Loucy (cell line): ENCODE results near the gene COL25A1.
A peak's percentile ranks its signal among the peaks of the same experiment; 100 is the strongest.

Experiments
- H2AFZ ChIP-seq: fragments of 200-600 bp; sonication (generic); 2 replicates; pipeline ENCODE4 v1.6.0; 2016; ENCODE audit warnings: antibody characterized with exemption, mild to moderate bottlenecking, low read length, moderate library complexity
- H3F3A ChIP-seq: fragments of 200-600 bp; 2 replicates; pipeline ENCODE4 v1.6.0; 2016; ENCODE audit warnings: antibody characterized with exemption, low read depth, mild to moderate bottlenecking
- H3K27me3 ChIP-seq: fragments of 200-600 bp; sonication (generic); 2 replicates; pipeline ENCODE4 v1.6.1; 2014; ENCODE audit warnings: low read length, mild to moderate bottlenecking; ENCODE audit not compliant: insufficient read depth, poor library complexity, severe bottlenecking
- H3K36me3 ChIP-seq: fragments of 200-600 bp; sonication (generic); 2 replicates; pipeline ENCODE4 v1.6.1; 2016; ENCODE audit warnings: low read length; ENCODE audit not compliant: insufficient read depth
- H3K4me1 ChIP-seq: fragments of 200-600 bp; sonication (generic); 2 replicates; pipeline ENCODE4 v1.5.1; 2014; ENCODE audit warnings: low read length, mild to moderate bottlenecking; ENCODE audit not compliant: insufficient read depth, poor library complexity, severe bottlenecking
- H3K4me2 ChIP-seq: fragments of 200-600 bp; sonication (generic); 2 replicates; pipeline ENCODE4 v1.6.0; 2014; ENCODE audit warnings: antibody characterized with exemption, low read length, low read depth, mild to moderate bottlenecking; ENCODE audit not compliant: poor library complexity, severe bottlenecking
- H3K4me3 ChIP-seq: fragments of 200-600 bp; sonication (generic); 2 replicates; pipeline ENCODE4 v1.5.1; 2014; ENCODE audit warnings: low read length, mild to moderate bottlenecking, mixed read lengths; ENCODE audit not compliant: poor library complexity, severe bottlenecking
- H3K79me2 ChIP-seq: fragments of 200-600 bp; sonication (generic); 2 replicates; pipeline ENCODE4 v1.6.1; 2014; ENCODE audit warnings: low read length; ENCODE audit not compliant: insufficient read depth
- H3K9ac ChIP-seq: fragments of 200-600 bp; sonication (generic); 2 replicates; pipeline ENCODE4 v1.6.0; 2014; ENCODE audit warnings: mild to moderate bottlenecking, low read depth, low read length, moderate library complexity; ENCODE audit not compliant: poor library complexity, severe bottlenecking
- H3K9me2 ChIP-seq: fragments of 200-600 bp; sonication (generic); replicated peaks from 2 replicates; pipeline ENCODE4 v1.6.1; 2016; ENCODE audit warnings: low read depth, low read length, mixed read lengths
- H3K9me3 ChIP-seq: fragments of 200-600 bp; sonication (generic); 2 replicates; pipeline ENCODE4 v1.6.1; 2014; ENCODE audit warnings: mild to moderate bottlenecking, antibody characterized with exemption, low read length, low read depth; ENCODE audit not compliant: insufficient read depth
- H4K20me1 ChIP-seq: fragments of 200-600 bp; sonication (generic); 2 replicates; pipeline ENCODE4 v1.6.0; 2014; ENCODE audit warnings: antibody characterized with exemption, low read length, mild to moderate bottlenecking; ENCODE audit not compliant: insufficient read depth, poor library complexity, severe bottlenecking
- CTCF ChIP-seq: fragments of 200-600 bp; sonication (generic); conservative IDR thresholded peaks from 2 replicates; pipeline ENCODE4 v1.5.1; 2014; ENCODE audit warnings: mild to moderate bottlenecking, antibody characterized with exemption, low read length
- EZH2phosphoT487 ChIP-seq: fragments of 200-600 bp; IDR thresholded peaks from 2 replicates; pipeline ENCODE4 v1.6.1; 2018; ENCODE audit warnings: antibody characterized with exemption, mild to moderate bottlenecking, moderate library complexity, borderline replicate concordance

COL25A1 gene

GRCh38 chr4:108779958-108780357, 522.5 kb downstream of the COL25A1 start:
- Histone ChIP-seq H3F3A (no peaks in the 10 kb centered on the region), H3K4me3 (no peak overlapping the region), H3K4me1 (no peaks in the 10 kb centered on the region), H3K9ac (no peak overlapping the region), H3K27me3 (no peaks in the 10 kb centered on the region), H3K9me2 (no peaks in the 10 kb centered on the region), H2AFZ (no peak overlapping the region), H3K9me3 (no peaks in the 10 kb centered on the region), H4K20me1 (no peaks in the 10 kb centered on the region), H3K36me3 (no peaks in the 10 kb centered on the region), H3K79me2 (no peaks in the 10 kb centered on the region), H3K4me2 (no peak overlapping the region)
- TF ChIP-seq EZH2phosphoT487 = no peak
- no peak for TF ChIP-seq CTCF

- no peaks in the 10 kb centered on the region for H3F3A ChIP-seq
- H3K9me3 ChIP-seq = no peaks in the 10 kb centered on the region
- no peak overlapping the region for H2AFZ ChIP-seq
Measured at GRCh38 chr4:108777388-108777787, 525.1 kb downstream of the COL25A1 start.

GRCh38 chr4:108775921-108776320, 526.5 kb downstream of the COL25A1 start:
- no peaks in the 10 kb centered on the region for H3K4me1 ChIP-seq
- no peaks in the 10 kb centered on the region for H3K36me3 ChIP-seq
- H2AFZ ChIP-seq = no peak overlapping the region
- H3F3A ChIP-seq = no peaks in the 10 kb centered on the region
- H3K4me3 ChIP-seq = no peak overlapping the region
- no peaks in the 10 kb centered on the region for H3K9me2 ChIP-seq
- H3K79me2 ChIP-seq = no peaks in the 10 kb centered on the region
- peak; percentile 39 for TF ChIP-seq CTCF
- no peak for TF ChIP-seq EZH2phosphoT487
- no peaks in the 10 kb centered on the region for H4K20me1 ChIP-seq
- no peak overlapping the region for H3K9ac ChIP-seq
- no peaks in the 10 kb centered on the region for H3K9me3 ChIP-seq
- H3K27me3 ChIP-seq = no peaks in the 10 kb centered on the region
- no peak overlapping the region for H3K4me2 ChIP-seq

More at GRCh38 chr4:108777388-108777787, 525.1 kb downstream of the COL25A1 start:
- no peaks in the 10 kb centered on the region for H3K9me2 ChIP-seq
- H3K9ac ChIP-seq = no peak overlapping the region
- no peaks in the 10 kb centered on the region for H3K36me3 ChIP-seq
- no peaks in the 10 kb centered on the region for H4K20me1 ChIP-seq
- no peaks in the 10 kb centered on the region for H3K79me2 ChIP-seq
- H3K4me3 ChIP-seq = no peak overlapping the region
- H3K4me2 ChIP-seq = no peak overlapping the region
- no peaks in the 10 kb centered on the region for H3K27me3 ChIP-seq
- TF ChIP-seq CTCF = no peak
- no peak for TF ChIP-seq EZH2phosphoT487
- no peaks in the 10 kb centered on the region for H3K4me1 ChIP-seq
